ENCODE data around the gene CHAD.
"Not testable (repeated sequence)": the region's sequence is repeated elsewhere in the genome, so short reads cannot be mapped to it uniquely, and the experiment has no call there.

Gene CHAD

DNA sequence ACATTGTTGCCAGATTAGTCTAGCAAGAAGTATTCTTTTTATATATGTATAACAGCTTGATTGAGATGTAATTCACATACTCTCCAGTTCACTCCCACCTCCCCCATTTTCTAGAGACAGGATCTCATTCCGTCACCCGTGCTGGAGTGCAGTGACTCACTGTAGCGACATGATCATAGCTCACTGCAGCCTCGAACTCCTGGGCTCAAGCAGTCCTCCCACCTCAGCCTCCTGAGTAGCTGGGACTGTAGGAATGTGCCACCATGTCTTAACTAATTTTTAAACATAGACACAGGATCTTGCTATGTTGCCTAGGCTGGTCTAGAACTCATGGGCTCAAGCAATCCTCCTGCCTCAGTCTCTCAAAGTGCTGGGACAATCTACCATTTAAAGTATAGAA is 6.7 kb upstream of the CHAD start:
- no peak for DNase-seq (ENCODE audit: low read depth in 1 of 2, low spot score in 1 of 2)

DNA sequence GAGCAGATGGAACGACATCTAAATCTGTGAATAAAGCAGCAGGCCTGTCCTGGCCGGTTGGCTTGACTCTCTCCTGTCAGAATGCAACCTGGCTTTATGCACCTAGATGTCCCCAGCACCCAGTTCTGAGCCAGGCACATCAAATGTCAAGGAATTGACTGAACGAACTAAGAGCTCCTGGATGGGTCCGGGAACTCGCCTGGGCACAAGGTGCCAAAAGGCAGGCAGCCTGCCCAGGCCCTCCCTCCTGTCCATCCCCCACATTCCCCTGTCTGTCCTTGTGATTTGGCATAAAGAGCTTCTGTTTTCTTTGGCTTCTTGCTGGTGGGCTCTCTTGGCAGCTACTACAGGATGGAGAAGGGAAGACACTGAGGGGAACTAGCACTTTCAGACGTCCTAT is 5.8 kb upstream of the CHAD start:
- no peak for DNase-seq (ENCODE audit: low read depth in 1 of 2, low spot score in 1 of 2)

DNA sequence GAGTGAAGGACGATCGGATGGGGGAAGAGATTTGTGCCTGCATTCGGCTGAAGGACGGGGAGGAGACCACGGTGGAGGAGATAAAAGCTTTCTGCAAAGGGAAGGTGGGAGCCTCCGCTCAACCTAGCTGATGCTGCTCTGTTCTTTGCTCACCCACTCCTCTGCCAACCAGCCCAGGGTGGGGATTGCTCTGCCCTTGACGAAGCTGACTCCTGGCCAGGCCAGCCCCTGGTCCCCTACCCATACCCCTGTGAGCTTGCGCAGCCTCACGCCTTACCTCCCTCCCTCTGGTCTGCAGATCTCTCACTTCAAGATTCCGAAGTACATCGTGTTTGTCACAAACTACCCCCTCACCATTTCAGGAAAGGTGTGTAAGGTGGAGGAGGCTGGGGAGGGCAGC is 5.2 kb upstream of the CHAD start:
- DNase-seq (ENCODE audit: low read depth in 1 of 2, low spot score in 1 of 2) = no peak

DNA sequence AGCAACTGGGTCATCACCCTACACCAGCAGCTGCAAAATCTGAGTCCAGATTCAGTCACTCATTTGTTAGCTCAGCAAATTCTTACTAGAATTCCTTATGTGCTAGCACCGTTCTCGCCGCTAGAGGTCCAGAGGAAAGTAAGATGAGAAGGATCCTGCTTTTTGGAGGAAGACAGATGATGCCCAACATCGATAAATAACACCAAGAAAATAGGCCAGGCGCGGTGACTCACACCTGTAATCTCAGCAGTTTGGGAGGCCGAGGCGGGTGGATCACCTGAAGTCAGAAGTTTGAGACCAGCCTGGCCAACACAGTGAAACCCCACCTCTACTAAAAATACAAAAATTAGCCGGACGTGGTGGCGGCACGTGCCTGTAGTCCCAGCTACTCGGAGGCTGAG is 4.1 kb upstream of the CHAD start:
- DNase-seq (ENCODE audit: low read depth in 1 of 2, low spot score in 1 of 2) = not testable (repeated sequence)

DNA sequence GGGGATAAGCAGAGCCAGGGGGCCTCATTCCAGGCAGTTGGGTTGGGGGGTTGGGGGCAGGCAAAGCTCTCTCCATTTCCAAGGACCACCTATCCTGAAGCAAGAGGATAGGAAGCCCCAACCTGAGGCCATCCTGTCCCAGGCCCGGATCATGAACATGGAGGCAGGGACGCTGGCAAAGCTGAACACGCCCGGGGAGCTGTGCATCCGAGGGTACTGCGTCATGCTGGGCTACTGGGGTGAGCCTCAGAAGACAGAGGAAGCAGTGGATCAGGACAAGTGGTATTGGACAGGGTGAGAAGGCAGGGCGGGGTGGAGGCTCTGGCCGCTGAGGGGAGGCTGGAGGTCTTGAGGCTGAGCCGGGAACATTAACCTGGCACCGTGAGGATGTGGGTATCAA is 3.6 kb upstream of the CHAD start:
- DNase-seq (ENCODE audit: low read depth in 1 of 2, low spot score in 1 of 2) = no peak

DNA sequence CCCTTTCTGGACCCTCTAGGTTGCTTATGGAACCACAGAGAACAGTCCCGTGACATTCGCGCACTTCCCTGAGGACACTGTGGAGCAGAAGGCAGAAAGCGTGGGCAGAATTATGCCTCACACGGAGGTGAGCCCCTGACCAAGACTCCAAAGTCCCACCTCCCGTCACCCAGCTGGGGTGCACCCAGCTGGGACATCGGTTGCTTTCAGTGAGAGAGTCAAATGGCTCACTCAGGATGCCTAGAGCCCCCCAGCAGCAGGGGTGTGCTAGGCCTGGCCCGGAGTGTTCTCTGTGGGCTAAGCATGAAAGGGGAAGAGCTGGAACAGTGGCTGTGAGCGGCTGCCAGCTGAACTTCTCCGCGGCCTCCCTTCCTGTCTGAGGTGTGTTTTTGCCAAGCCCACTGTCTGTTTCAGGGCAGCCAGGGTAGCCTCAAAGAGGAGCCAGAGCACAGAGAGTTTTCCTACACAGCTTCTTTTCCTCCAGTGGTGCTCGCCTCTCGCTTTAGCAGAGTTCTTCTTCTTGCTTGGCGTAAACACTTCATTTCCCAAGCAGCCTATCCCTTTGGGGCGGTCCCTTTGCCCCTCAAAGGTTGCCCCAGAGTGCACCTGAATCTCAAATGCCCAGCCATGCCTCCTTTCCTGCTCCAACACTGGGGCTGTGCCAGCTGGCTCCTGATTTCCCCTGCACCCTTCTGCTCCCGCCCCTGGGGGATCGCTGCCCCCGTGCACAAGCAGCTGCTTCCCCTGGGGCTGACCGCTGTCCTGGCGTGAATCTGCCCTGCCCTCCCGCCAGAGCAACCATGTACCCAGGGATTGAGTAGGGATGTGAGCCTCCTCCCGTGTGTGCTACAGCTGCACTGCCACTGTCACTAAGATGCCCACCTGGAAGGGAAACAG is 2.6 kb upstream of the CHAD start:
- no peak for DNase-seq (ENCODE audit: low read depth in 1 of 2, low spot score in 1 of 2)

DNA sequence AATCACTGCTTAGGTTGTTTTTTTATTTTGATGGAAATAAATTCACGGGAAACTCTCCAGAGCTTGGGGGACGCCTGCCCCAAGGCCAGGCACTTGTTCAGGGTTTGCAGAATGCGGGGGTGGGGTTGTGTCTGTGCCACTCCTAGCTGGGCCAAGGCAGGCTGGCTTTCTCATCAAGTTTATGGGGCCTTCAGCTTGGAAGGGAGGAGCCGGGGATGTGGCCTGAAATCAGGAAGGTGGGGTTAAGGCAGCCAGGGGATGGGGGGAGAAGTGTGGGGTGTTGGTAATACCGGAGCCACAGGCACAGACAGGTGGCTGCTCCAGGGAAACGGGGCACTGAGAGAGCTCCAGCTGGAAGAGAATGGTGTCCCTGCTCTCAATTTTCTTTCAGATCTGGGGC is 1.7 kb upstream of the CHAD start:
- no peak for DNase-seq (ENCODE audit: low read depth in 1 of 2, low spot score in 1 of 2)

DNA sequence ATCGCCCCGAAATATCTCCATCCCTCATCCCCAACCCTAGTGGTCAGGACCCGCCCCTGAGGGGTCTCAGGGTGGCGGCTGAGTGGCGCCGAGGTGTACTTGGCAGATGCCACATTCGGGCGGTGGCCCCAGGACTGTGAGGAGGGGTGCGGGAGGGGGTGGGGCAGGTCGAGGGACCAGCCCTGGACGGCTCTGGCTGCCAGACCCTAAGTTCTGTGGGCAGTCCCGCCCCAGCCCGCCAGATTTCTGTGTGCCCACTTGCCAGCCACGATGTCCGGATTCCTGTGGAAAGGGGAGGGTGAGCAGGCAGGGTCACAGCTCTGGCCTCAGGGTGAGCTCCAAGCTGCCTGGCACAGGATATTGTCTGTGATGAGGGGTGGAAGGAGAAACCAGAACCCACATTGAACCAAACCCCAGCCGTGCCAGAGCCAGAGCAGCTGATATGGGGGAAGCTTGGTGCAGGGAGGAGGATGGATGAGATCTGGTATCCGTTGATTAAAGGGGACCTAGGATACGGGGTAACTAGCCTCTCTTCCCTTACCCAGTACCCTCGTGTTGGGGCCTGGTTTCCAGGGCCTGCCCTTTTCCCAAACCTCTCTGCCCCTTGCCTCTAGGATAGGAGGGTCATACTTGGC is 1.1 kb upstream of the CHAD start:
- no peak for DNase-seq (ENCODE audit: low read depth in 1 of 2, low spot score in 1 of 2)

DNA sequence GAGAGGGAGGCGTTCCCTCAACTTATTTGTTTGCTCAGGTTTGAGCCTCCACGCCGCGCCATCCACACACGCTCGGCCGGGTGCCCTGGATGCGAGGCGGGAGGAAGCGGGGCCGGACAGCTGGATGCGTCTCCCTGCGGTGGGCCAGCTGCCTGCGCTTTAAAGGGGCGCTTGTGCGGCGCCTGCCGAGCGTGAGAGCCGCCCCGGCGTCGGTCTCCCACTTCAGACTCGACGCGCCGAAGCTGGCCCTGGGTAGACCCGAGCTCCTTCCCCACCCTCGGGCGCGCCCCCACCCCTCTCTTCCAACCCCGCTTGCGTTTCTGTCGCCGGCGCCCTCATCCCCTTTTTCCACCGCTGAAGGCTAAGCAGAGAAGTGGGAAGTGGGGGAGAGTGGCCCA is 527 bp upstream of the CHAD start:
- DNase-seq (ENCODE audit: low read depth in 1 of 2, low spot score in 1 of 2) = no peak

DNA sequence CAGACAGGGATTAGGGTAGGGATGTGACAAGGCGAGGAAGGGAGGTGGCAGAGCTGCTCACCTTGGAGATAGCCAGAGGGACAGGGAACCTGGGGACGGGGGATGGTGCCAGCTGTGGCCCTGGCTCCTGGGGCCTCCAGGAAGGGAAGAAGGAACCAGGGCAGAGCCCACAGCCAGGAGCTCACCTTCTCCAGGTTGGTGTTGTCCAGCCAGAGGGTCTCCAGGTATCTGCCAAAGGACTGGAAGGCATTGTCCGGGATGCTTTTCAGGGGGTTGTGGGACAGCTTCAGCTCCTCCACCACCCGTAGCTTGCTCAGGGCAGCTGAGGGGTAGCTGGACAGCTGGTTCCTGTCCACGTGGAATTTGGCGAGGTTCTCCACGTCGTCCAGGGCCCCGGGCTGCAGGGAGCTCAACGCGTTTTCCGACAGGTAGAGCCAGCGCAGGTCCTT is 801 bp downstream of the CHAD start:
- no peak for DNase-seq (ENCODE audit: low read depth in 1 of 2, low spot score in 1 of 2)

DNA sequence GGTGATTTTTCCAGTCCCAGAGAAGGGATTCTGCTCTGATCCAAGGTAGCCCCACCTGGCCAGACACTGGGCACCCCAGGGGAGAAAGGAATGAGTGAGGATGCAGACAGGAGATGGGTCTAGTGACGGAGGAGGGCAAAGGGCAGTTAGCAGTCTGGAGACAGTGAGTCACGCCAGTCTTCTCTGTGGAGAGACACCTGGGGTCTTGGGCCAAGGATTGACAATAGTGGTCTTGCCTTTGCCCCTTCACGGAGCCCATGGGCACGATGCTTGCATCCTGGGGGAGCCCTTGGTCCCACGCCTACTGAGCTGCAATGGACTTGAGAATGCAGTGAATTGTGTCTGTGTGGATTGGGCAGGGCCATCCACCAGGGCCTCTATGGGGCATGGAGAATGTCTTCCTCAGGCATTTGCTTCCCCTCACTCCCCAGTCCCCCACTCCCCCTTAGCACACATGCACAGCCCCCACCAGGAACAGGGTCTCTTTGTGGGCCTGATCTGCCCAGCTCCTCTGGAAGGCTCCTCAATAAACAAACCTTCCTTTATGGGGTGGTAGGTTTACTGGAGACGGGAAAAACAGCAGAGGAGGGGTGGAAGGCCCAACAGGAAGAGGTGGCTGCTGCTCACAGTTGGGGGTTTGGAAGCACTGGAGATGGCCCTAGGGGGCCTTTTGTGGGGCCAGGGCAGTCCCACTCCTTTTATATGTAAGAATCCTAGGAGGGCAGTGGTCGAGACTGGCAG is 1.4 kb downstream of the CHAD start:
- no peak for DNase-seq (ENCODE audit: low read depth in 1 of 2, low spot score in 1 of 2)

DNA sequence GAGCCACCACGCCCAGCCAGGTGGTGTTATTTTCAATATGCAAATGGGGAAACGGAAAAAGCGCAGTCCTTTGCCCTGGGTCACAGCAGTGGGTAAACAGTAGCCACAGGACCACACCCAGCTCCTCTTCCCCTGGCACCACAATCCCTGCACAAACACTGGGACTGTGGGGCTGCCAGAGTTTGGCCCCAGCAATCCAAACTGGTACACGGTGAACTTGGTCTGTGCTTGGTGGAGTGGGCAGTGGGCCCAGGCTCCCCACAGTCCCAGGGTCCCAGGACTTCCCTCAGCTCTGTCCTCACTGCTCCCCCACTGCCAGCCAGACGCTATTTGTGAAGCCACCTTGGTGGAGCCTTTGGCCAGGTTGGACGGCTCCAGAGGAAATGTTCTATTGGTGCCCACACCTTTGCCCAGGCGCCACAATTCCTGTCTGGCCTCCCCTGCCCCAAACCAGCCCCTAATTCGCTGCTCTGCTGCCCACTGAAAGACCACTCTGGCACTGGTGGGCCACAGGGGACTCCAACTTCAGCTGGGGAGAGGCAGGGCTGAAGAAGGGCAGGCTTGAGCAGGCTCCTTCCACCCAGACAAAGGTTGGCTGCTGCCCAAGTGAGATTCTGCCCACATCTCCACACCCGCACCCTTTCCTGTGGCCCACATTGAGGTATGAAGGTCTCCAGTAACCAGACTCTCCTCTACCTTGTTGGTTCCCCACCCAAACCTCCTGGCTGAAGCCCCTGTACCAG is 2.1 kb downstream of the CHAD start:
- DNase-seq (ENCODE audit: low read depth in 1 of 2, low spot score in 1 of 2) = no peak

DNA sequence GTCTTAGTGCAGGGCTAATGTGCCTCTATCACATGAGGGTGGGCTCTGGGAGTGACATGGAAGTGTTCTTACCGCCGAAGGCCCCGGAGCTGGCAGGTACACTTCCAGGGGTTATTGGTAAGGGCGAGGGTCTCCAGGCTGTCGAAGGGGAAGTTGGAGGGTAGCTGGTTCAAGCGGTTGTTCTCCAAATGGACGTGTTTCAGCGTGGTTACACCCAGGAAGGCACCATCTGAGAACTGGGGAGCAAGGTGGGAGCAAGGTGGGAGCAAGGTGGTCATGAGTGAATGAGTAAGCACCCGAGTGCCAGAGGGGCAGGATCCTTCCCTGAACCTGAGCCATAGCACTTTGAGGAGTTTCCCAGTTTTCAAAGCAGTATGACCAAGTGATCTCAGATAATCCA is 3.0 kb downstream of the CHAD start:
- DNase-seq (ENCODE audit: low read depth in 1 of 2, low spot score in 1 of 2) = no peak

DNA sequence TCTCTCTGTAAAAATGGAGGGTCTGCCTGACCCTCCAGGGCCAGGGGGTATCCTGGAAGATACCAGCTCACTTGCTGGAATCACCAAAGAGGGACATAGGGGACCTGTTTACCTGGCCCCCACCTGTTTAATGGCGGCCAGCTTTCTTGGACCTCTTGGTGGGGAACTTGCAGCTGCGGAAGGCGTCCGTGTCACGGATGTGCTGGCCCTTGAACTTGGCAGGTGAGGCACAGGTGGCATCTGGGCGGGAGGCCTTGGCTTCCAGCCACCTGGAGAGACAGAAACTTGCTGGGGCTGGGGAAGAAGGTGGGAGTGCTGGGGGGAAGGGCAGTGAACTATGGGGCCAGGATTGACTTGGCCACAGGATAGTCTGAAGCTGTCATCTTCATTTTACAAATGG is 3.5 kb downstream of the CHAD start:
- DNase-seq (ENCODE audit: low read depth in 1 of 2, low spot score in 1 of 2) = no peak

DNA sequence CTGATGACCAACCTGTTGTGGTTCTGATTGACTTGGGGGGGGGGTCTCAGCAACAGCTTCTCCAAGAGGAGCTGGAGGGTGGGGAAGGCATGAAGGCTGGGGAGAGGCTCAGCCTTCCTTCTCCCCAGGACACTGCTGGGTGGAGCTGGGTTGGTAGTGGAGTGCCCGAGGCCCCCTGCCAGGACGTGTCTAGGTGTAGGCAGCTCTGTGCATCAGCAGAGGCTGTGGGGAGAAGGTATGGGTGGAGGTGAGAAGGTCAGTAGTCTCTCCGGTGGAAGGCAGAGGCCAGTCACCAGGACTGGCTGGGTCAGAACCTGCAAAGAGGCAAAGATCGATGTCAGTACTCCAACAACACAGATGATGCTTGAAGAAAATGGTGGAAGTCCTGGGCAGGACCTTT is 3.9 kb downstream of the CHAD start:
- no peak for DNase-seq (ENCODE audit: low read depth in 1 of 2, low spot score in 1 of 2)

DNA sequence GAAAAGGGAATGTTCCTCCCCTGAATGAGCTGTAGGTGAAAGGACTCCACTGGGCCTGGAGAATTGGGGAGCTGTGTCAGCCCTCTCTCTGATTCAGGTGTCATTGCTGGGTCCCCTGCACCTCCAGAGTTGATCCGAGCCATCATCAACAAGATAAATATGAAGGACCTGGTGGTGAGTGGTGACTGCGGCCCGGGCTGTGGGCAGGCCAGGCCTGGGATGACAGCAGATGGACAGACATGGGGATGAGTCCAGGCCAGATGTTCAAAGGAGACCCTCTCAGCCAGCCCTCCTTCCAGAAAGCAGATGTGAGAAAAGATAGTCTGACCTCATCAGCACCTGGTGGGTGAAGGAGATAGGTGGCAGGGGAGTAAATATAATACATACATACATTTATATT is 4.6 kb downstream of the CHAD start:
- DNase-seq (ENCODE audit: low read depth in 1 of 2, low spot score in 1 of 2) = no peak

DNA sequence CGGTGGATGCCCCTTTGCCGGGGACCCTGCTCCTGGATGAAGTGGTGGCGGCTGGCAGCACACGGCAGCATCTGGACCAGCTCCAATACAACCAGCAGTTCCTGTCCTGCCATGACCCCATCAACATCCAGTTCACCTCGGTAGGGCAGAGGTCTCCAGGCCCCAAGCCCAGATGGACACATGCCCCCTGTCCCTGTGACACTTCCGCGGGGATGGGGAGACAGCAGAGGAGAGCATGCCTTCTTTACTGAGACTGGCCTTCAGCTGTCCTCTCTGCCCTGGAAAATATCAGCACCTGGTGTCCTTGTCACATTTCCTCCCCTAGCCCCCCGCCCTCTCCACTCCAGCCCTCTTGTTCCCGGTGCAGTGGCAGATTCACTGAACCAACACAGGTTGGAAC is 6.2 kb downstream of the CHAD start:
- DNase-seq (ENCODE audit: low read depth in 1 of 2, low spot score in 1 of 2) = no peak

DNA sequence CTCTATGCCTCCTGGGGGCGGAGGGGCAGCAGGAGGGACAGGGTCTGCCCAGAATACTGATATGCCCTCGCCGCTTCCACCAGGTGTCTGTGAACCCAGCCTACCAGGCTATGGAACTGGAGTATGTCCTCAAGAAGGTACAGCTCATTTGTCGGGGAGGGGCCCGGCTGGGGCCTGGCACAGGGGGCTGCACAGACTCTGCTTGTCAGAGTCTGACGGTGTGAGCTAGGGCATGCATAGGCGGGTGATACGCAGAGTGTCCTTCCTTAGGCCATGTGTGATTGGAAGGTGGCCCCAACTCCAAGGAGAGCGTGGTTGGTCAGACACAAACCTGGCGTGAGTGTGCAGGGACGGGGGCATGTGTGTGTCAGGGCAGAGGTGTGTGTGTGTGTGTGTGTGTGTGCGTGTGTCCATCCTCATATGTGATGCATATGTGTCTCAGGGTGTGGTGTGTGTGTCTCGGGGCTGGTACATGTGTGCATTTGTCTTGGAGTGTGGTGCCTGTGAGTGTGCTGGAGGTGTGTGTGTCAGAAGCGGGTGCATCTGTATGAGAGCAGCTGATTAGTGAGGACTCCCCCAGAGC is 7.0 kb downstream of the CHAD start:
- no peak for DNase-seq (ENCODE audit: low read depth in 1 of 2, low spot score in 1 of 2)

DNA sequence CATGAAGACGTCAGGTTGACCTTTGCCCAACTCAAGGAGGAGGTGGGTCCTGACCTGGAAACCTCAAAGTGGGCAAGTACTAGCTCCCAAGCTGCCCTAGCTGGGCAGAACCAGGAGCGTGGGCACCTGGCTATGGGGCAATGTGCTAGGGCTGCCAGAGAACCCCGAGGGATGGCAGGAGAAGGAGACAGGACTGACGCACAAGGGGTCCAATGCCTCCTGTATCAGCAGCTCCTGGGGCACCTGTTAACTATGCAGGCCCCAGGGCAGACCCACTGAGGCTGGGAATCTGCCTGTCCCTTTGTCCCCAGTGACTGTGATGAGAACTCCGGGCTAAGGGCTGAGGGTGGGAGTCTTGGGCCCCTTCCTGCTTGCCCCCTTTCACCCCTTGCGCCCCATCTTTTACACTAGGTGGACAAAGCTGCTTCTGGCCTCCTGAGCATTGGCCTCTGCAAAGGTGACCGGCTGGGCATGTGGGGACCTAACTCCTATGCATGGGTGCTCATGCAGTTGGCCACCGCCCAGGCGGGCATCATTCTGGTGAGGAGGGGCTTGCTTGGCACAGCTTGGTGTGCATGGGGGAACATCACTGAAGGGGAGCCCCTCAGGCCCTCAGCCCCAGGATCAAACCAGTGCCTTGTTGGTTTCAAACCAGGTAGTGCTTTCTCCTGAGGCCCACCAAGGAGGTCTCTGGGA is 7.7 kb downstream of the CHAD start:
- no peak for DNase-seq (ENCODE audit: low read depth in 1 of 2, low spot score in 1 of 2)

DNA sequence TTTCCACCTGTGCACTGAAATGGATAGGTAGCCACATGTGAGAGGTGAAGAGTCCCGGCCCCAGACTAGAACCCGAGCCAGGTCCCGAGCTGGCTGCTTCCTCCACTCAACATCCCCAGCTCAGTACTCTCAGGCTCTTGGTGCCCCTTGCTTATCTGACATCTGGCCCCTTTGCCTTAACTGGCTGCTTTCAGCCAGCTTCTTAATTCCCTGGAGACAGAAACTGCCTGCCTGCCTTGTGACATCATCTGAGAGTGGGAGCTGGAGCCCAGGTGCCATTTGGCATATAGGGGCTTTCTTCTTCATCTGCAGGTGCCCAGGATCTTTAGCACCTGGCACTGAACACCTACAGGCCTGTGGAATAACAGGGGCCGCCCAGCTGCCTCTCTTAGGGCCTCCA is 8.9 kb downstream of the CHAD start:
- no peak for DNase-seq (ENCODE audit: low read depth in 1 of 2, low spot score in 1 of 2)
